Measurements from ENCODE around the gene PALD1.

DNA sequence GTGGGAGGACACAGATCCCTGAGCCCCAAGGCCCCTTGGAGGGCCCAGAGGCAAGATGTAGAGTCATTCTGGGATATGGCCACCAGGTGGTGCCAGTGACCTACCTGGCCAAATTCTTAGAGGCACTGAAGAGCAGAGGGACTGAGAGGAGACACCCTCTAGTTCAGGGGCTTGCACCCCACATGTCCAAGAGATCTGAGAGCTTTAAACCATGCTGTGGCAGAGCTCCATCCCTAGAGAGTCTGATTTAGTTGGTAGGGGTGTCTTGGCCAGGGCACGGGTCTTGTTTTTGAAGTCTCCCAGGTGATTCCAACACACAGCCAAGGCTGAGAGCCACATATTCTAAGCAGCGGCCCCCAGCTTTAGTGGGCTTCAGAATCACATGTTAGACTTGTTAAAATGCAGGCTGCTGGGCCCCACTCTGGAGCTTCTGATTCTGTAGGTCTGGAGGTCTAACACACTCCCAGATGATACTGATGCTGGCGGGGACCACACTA lies 71.4 kb downstream of the PALD1 start:
- TF ChIP-seq, protein P1, sequence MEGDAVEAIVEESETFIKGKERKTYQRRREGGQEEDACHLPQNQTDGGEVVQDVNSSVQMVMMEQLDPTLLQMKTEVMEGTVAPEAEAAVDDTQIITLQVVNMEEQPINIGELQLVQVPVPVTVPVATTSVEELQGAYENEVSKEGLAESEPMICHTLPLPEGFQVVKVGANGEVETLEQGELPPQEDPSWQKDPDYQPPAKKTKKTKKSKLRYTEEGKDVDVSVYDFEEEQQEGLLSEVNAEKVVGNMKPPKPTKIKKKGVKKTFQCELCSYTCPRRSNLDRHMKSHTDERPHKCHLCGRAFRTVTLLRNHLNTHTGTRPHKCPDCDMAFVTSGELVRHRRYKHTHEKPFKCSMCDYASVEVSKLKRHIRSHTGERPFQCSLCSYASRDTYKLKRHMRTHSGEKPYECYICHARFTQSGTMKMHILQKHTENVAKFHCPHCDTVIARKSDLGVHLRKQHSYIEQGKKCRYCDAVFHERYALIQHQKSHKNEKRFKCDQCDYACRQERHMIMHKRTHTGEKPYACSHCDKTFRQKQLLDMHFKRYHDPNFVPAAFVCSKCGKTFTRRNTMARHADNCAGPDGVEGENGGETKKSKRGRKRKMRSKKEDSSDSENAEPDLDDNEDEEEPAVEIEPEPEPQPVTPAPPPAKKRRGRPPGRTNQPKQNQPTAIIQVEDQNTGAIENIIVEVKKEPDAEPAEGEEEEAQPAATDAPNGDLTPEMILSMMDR (IDR thresholded peaks at IDR 0.05): peak; percentile 67 to 84 (median 80)
- TF ChIP-seq POLR2A (IDR thresholded peaks at IDR 0.05): no peak

All from body of pancreas (tissue), 4 donors.